Right renal pelvis (tissue), 4 donors: ENCODE measurements around the gene BRS3. TPM values are rescaled to one million over a fixed set of nuclear protein-coding genes. Genes with fewer than 3 reads are reported as not detected.

ENCODE experiments used
- polyA plus RNA-seq, 4 donors: library from polyadenylated mRNA; unstranded; fragments of 120-200 nt; gene quantifications; one replicate each; pipeline ENCODE4 v1.2.1, GENCODE V29; 2013; ENCODE audit not compliant: insufficient read length in 4 of 4

BRS3 gene
- polyA plus RNA-seq, 4 donors = 0.05 to 0.08 (median 0.07) TPM; not detected in 1

Other genes with a start within 250 kb of the BRS3 start
- gene MAP7D3, start 236.5 kb upstream of the BRS3 start, polyA plus RNA-seq = 10 to 100 TPM; 14.8 to 17.2 (median 16.1) TPM
- not detected for gene ADGRG4, start 187.0 kb upstream of the BRS3 start, polyA plus RNA-seq
- gene HTATSF1, start 9.6 kb downstream of the BRS3 start, polyA plus RNA-seq = 100 to 1,000 TPM; 106 to 131 (median 127) TPM
- gene VGLL1, start 44.3 kb downstream of the BRS3 start, polyA plus RNA-seq = 10 to 100 TPM in 1 of 4 donors, 1 to 10 TPM in 3; 6.5 to 16.0 (median 8.3) TPM
- under 1 TPM; 0.08 to 0.20 (median 0.09) TPM for gene CD40LG, start 160.2 kb downstream of the BRS3 start, polyA plus RNA-seq